Measurements from ENCODE around the gene PLA2G4F. TPM values are rescaled to one million over a fixed set of nuclear protein-coding genes. Genes with fewer than 3 reads are reported as not detected.

Gene PLA2G4F
- total and polyA plus RNA-seq, 10 of the 15 experiments (the other 5 are each of a cell fraction or from before 2014, with no cell fraction given): not detected

DNA sequence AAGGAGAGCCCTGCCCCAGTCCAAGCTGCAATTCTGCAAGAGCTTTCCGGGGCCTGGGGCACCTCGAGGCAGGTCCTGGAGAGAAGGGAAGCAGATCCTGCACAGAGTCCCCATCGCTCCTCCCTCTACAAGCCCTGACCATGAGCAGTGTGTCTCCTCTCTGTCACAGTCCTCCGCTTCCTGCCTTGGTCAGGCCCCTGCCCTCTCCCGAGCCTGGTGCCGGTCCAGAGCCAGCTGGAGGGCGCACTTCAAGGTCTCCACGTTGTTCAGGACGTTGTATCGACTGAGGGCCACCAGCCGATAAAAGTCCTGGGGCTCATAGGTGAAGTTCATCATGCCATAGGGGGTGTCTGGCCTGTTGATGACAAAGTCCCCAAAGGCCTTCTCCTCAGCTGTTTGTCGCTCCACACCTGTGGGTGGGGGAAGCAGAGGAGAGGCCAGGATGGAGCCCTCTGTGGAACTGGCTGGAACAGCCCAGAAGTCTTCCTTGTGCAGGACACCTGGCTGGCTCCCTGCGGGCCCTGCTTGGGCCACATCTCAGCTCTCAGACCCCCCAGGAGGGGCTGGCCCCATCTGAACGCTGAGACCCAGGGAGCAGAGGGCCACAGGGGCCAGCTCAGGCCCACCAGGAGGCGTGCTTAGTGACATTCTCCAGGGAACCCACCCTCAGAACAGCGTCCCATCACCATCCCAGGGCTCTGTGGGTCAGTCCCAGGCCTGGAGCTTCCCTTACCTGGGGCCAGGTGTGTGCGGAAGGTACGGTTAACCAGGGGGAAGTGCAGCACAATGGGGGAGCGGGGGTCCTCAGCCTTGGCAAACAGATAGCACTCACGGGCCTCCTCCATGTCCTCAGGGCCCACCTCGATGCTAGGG lies 14.4 kb downstream of the PLA2G4F start:
- Histone ChIP-seq H3K27ac (ENCODE audit: control insufficient read depth, insufficient read depth) (no peak overlapping the region), H3K4me2 (ENCODE audit: control insufficient read depth, insufficient read depth) (no peak overlapping the region), H3K27me3 (replicated peaks in 1 of 2; ENCODE audit: control insufficient read depth in 2 of 2, insufficient read depth in 2 of 2, low read length in 1 of 2) (no peaks in the 10 kb centered on the region; a peak in 1 of 4 replicates), H3K9me3 (replicated peaks; ENCODE audit: control insufficient read depth, insufficient read depth, low read length) (no peaks in the 10 kb centered on the region), H3K36me3 (ENCODE audit: control insufficient read depth in 2 of 2, insufficient read depth in 2 of 2, low read length in 1 of 2) (no peaks in the 10 kb centered on the region), H3K4me1 (ENCODE audit: control insufficient read depth, insufficient read depth, low read length) (no peaks in the 10 kb centered on the region), H2AFZ (ENCODE audit: control insufficient read depth, low read depth, low read length) (no peak overlapping the region), H4K20me1 (ENCODE audit: control insufficient read depth, insufficient read depth) (no peaks in the 10 kb centered on the region), H3K4me3 (no peak overlapping the region), H3K79me2 (ENCODE audit: control insufficient read depth, insufficient read depth, low read length) (no peaks in the 10 kb centered on the region), H3K9ac (ENCODE audit: control insufficient read depth, insufficient read depth, low read length) (no peak overlapping the region)
- intact Hi-C loops (cut with micrococcal nuclease; ENCODE audit: unreplicated experiment) (no loop called here), in situ Hi-C loops (cut with MboI) (no loop called here)
- 36% methylated on average over 21 of the region's 21 CpGs for WGBS (ENCODE audit: insufficient coverage, insufficient replicate concordance, low lambda C conversion rate, missing lambda C conversion rate)
- TF ChIP-seq ZBTB4 (CRISPR knock-in tag; IDR thresholded peaks at IDR 0.05): no peak
- ChIA-PET POLR2A (interaction anchor here (0.7 kb wide), 1 partner anchor 11 kb away, joined by 4 read pairs; no protein-coding TSS in a partner anchor), RAD21 (ENCODE audit: unreplicated experiment) (no interaction called here), SMC1A (ENCODE audit: uncharacterized antibody, unreplicated experiment) (no interaction called here), CTCF (no interaction called here)
- no peak for ATAC-seq
- no TSS peak for BruUV-seq (replicated peaks)
- FAIRE-seq: no peak
- no peak for DNase-seq (ENCODE audit: low read depth, low spot score)

DNA sequence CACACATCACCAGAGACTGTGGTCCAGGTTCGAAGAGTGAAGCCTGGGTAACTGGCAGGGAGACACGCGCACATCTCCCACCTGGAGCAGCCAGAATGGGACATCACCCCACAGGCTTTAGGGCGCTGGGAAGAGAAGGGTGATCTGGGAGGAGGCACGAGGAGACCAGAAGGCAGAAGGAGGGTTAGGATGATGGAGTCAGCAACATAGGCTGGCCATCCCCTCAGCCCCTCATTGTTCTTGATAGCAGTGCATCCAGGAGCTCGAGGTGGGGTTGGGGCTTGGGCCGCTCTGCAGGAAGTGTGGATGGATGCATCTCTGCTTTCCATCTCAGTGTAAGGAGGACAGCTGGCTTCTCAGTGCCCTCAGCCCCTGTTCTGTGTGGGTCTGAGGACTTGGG lies 15.2 kb downstream of the PLA2G4F start:
- ChIA-PET CTCF (no interaction called here), POLR2A (no interaction called here), RAD21 (ENCODE audit: unreplicated experiment) (no interaction called here), SMC1A (ENCODE audit: uncharacterized antibody, unreplicated experiment) (no interaction called here)
- Histone ChIP-seq H3K4me2 (ENCODE audit: control insufficient read depth, insufficient read depth) (no peak overlapping the region), H3K4me3 (no peak overlapping the region), H3K79me2 (ENCODE audit: control insufficient read depth, insufficient read depth, low read length) (no peaks in the 10 kb centered on the region), H3K27ac (ENCODE audit: control insufficient read depth, insufficient read depth) (no peak overlapping the region), H3K4me1 (ENCODE audit: control insufficient read depth, insufficient read depth, low read length) (no peaks in the 10 kb centered on the region), H3K9me3 (replicated peaks; ENCODE audit: control insufficient read depth, insufficient read depth, low read length) (no peaks in the 10 kb centered on the region), H3K9ac (ENCODE audit: control insufficient read depth, insufficient read depth, low read length) (no peak overlapping the region), H2AFZ (ENCODE audit: control insufficient read depth, low read depth, low read length) (no peak overlapping the region), H3K27me3 (replicated peaks in 1 of 2; ENCODE audit: control insufficient read depth in 2 of 2, insufficient read depth in 2 of 2, low read length in 1 of 2) (no peaks in the 10 kb centered on the region; a peak in 1 of 4 replicates), H4K20me1 (ENCODE audit: control insufficient read depth, insufficient read depth) (no peaks in the 10 kb centered on the region), H3K36me3 (ENCODE audit: control insufficient read depth in 2 of 2, insufficient read depth in 2 of 2, low read length in 1 of 2) (no peaks in the 10 kb centered on the region)
- intact Hi-C loops (cut with micrococcal nuclease; ENCODE audit: unreplicated experiment): no loop called here
- DNase-seq (ENCODE audit: low read depth, low spot score) (no peak), ATAC-seq (no peak), FAIRE-seq (no peak)
- in situ Hi-C loops (cut with MboI): no loop called here
- WGBS (ENCODE audit: insufficient coverage, insufficient replicate concordance, low lambda C conversion rate, missing lambda C conversion rate): 30% methylated on average over 7 of the region's 7 CpGs
- no TSS peak for BruUV-seq (replicated peaks)
- TF ChIP-seq, protein P1, sequence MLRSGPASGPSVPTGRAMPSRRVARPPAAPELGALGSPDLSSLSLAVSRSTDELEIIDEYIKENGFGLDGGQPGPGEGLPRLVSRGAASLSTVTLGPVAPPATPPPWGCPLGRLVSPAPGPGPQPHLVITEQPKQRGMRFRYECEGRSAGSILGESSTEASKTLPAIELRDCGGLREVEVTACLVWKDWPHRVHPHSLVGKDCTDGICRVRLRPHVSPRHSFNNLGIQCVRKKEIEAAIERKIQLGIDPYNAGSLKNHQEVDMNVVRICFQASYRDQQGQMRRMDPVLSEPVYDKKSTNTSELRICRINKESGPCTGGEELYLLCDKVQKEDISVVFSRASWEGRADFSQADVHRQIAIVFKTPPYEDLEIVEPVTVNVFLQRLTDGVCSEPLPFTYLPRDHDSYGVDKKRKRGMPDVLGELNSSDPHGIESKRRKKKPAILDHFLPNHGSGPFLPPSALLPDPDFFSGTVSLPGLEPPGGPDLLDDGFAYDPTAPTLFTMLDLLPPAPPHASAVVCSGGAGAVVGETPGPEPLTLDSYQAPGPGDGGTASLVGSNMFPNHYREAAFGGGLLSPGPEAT (IDR thresholded peaks at IDR 0.05; ENCODE audit: low read depth): no peak
- TF ChIP-seq, protein P2, sequence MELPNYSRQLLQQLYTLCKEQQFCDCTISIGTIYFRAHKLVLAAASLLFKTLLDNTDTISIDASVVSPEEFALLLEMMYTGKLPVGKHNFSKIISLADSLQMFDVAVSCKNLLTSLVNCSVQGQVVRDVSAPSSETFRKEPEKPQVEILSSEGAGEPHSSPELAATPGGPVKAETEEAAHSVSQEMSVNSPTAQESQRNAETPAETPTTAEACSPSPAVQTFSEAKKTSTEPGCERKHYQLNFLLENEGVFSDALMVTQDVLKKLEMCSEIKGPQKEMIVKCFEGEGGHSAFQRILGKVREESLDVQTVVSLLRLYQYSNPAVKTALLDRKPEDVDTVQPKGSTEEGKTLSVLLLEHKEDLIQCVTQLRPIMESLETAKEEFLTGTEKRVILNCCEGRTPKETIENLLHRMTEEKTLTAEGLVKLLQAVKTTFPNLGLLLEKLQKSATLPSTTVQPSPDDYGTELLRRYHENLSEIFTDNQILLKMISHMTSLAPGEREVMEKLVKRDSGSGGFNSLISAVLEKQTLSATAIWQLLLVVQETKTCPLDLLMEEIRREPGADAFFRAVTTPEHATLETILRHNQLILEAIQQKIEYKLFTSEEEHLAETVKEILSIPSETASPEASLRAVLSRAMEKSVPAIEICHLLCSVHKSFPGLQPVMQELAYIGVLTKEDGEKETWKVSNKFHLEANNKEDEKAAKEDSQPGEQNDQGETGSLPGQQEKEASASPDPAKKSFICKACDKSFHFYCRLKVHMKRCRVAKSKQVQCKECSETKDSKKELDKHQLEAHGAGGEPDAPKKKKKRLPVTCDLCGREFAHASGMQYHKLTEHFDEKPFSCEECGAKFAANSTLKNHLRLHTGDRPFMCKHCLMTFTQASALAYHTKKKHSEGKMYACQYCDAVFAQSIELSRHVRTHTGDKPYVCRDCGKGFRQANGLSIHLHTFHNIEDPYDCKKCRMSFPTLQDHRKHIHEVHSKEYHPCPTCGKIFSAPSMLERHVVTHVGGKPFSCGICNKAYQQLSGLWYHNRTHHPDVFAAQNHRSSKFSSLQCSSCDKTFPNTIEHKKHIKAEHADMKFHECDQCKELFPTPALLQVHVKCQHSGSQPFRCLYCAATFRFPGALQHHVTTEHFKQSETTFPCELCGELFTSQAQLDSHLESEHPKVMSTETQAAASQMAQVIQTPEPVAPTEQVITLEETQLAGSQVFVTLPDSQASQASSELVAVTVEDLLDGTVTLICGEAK (IDR thresholded peaks at IDR 0.05; ENCODE audit: borderline replicate concordance): no peak
- TF ChIP-seq ZNF384 (IDR thresholded peaks at IDR 0.05; ENCODE audit: borderline replicate concordance, low read depth, low read length): no peak
- no peak for TF ChIP-seq BHLHE40 (IDR thresholded peaks at IDR 0.05; ENCODE audit: borderline replicate concordance in 1 of 2, low read depth in 2 of 2, low read length in 1 of 2)

Data from GM12878 (cell line).